AG04449 (cell line): ENCODE measurements around the gene ATP6V0C.

Experiments used
- CTCF ChIA-PET: fragments of 350-600 bp; formaldehyde crosslinking; extraction: SDS; loops from one replicate; lab custom pipeline; 2021; ENCODE audit warnings: antibody characterized with exemption; lab: Yijun Ruan, JAX
- POLR2A ChIA-PET: fragments of 400-600, 350-600 bp; formaldehyde crosslinking; extraction: SDS; loops from one replicate; lab custom pipeline; 2020; ENCODE audit warnings: antibody characterized with exemption, inconsistent platforms; lab: Yijun Ruan, JAX
- DNase-seq: peaks from one replicate; pipeline ENCODE4 v3.0.0-alpha.2; 2010; ENCODE audit warnings: low read depth, low spot score
- H3K4me3 ChIP-seq: 2 replicates; pipeline ENCODE4 v1.5.1; 2011; ENCODE audit warnings: low read depth, mild to moderate bottlenecking, control low read depth, low read length
- TF ChIP-seq, protein P1 (sequence below): IDR thresholded peaks from one replicate; pipeline ENCODE4 v1.5.1; 2011; ENCODE audit warnings: mild to moderate bottlenecking, moderate library complexity, low read length, control low read depth, inconsistent platforms; ENCODE audit not compliant: insufficient read depth; ENCODE audit errors: missing control alignments

ATP6V0C gene

DNA sequence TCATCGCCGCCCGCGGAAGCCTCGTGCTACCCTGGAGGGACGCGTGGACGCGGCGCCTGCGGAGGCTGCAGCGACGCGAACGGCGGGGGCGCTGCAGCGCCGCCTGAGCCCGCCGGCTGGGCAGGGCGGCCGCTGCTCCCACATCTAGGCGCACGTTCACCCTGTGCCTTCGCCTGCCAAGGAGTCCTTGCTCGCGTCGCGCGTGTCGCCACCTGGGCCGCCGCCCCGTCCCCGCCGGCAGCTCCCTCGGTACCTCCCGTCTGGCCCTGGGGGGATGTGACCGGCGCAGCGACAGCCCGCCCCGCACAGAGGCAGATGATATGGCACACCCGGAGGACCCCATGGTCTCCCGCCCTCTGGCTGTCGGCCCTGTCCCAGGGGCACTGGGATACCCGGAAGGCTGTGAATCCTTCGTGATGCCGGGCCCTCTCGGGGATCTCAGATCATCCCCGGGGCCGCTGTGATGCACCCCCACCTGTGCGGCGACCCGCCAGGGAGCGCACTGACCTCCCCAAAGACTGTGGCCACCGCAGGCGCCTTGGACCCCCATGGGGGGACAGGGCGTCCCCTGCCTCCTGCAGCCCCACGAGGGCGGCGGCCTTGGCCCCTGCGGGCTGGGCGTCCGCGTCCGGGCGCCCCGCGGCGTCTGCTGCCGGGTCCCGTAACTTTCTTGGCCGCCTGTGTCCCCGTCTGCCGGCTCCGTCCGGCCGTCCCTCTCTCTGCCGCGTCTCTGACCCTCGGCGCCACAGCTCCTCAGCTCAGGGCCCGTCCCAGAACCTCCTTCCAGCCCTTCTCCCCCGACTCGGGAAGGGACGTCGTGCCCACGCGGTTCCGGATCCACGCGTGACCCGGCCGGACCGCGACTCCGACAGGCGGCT lies 39.5 kb upstream of the ATP6V0C start:
- no peak for DNase-seq
- ChIA-PET CTCF (interaction anchor here (0.8 to 1.8 kb wide), 8 partner anchors 9 to 258 kb away, joined by 3 to 8 read pairs (median 3); partner anchors contain the start of gene TEDC2), POLR2A (interaction anchor here (1.0 to 1.6 kb wide), 4 partner anchors 9 to 134 kb away, joined by 3 to 6 read pairs (median 5); partner anchors contain the start of genes ABCA3 and TEDC2)
- peak overlapping the region; percentile 78 for H3K4me3 ChIP-seq
- TF ChIP-seq, protein P1, sequence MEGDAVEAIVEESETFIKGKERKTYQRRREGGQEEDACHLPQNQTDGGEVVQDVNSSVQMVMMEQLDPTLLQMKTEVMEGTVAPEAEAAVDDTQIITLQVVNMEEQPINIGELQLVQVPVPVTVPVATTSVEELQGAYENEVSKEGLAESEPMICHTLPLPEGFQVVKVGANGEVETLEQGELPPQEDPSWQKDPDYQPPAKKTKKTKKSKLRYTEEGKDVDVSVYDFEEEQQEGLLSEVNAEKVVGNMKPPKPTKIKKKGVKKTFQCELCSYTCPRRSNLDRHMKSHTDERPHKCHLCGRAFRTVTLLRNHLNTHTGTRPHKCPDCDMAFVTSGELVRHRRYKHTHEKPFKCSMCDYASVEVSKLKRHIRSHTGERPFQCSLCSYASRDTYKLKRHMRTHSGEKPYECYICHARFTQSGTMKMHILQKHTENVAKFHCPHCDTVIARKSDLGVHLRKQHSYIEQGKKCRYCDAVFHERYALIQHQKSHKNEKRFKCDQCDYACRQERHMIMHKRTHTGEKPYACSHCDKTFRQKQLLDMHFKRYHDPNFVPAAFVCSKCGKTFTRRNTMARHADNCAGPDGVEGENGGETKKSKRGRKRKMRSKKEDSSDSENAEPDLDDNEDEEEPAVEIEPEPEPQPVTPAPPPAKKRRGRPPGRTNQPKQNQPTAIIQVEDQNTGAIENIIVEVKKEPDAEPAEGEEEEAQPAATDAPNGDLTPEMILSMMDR = peak; percentile 2

DNA sequence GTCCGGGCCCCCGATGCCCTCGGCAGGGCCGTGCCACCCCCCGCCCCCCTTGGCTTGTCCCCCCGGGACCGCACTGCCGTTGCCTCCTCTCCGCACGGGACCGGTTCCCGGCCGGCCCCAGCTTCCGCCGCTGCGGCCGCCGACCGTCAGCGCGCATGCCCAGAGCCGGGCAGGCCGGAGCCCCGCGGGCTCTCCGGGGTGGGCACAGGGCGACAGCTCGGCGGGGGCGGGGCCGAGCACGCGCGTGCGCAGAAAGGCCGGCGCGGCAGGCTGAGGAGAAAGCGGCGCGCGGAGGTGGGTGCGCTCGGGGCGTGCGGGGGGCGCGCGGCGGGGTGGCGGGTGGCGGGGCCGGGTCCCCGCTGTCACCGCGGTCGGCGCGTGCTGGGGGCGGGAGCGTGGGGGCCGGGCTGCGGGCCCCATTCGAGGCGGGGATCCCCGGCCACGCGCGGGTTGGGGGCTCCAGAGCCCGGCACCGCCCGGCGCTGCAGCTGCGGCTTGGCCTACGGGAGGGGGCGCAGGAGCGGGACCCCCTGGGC lies 38.8 kb upstream of the ATP6V0C start, which contains the start of gene TBC1D24:
TBC1D24 (plus strand) TSS at position 251 of the 536 bp plus-strand sequence. CDS start 21,022 bp downstream, outside the sequence.
- peak within 1 kb of the TSS; percentile 78 for H3K4me3 ChIP-seq
- DNase-seq = no peak
- CTCF ChIA-PET = interaction anchor here (0.8 to 1.8 kb wide), 5 partner anchors 10 to 27 kb away, joined by 3 to 8 read pairs (median 3); partner anchors contain the start of gene TEDC2
- POLR2A ChIA-PET = interaction anchor here (1.0 to 1.6 kb wide), 4 partner anchors 8 to 134 kb away, joined by 3 to 6 read pairs (median 5); partner anchors contain the start of genes ABCA3 and TEDC2
- TF ChIP-seq, protein P1 = no peak

DNA sequence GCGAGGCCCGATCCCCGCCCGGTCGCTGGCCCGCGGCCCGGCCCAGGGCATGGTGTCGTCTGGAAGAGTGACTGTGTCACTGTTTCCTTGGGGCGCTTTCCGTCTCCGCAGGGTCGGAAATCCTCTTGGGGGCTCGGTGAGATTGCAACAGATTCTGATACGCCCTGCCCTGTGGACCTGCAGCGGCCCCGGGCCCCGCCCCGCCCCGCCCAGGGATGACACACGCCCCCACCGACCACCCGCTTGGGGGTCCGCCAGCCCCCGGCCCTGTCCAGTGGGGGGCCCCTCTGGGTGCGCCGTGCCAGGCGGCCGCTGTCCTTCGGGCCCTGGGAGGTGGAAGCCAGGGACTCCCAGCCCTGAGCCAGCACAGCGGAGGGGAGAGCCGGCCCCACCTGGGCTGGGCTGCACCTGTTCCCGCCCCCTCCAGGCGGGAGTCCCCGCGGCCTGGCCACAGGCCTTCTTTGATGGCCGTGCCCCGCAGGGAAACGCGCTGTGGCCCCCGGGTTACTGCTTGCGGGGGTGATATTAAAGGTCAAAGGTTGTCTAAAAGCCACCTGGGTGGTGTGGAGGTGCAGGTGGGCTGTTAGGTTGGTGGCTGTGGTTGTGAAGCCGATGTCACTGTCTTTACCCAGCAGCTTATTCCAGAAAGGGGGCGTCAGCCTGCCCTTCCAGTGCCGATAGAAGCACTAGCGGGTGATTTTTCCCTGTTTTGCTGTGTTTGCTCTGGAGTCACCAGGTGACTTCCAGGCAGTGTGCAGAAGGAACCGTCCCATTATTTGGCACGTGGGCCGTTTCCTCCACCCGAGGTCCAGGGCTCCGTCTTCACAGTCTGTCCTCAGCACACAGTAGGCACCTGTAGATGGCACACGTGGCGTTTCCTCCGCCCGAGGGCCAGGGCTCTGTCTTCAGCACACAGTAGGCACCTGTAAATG lies 38.1 kb upstream of the ATP6V0C start:
- peak overlapping the region; percentile 78 for H3K4me3 ChIP-seq
- CTCF ChIA-PET = interaction anchor here (1.1 to 1.8 kb wide), 4 partner anchors 9 to 26 kb away, joined by 3 to 8 read pairs (median 6); no protein-coding TSS in a partner anchor
- DNase-seq = no peak
- TF ChIP-seq, protein P1 = no peak
- POLR2A ChIA-PET = interaction anchor here (1.0 to 1.6 kb wide), 4 partner anchors 8 to 135 kb away, joined by 3 to 6 read pairs (median 5); partner anchors contain the start of genes ABCA3 and TEDC2

DNA sequence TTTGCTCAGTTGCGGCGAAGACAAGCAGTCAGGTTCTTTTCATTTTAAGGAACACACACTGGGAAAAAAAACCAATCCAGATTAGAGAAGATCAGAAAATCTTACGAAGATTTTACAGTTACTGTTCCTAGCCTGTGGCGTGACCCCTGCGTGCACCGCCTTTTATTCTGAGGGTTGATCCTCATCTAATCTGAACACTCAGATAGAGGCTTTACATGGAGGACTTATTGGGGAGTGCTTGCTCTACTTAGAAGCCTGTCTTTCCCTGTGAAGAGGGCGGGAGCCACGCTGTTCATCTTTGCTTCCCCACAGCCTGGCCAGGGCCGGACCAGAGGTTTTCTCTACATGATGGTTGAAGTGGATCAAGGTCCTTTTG lies 37.4 kb upstream of the ATP6V0C start:
- no peak for DNase-seq
- TF ChIP-seq, protein P1 = no peak
- ChIA-PET POLR2A (no interaction called here), CTCF (interaction anchor here (1.6 to 1.8 kb wide), 2 partner anchors 22 to 24 kb away, joined by 4 to 10 read pairs; no protein-coding TSS in a partner anchor)
- H3K4me3 ChIP-seq = peak overlapping the region; percentile 78

DNA sequence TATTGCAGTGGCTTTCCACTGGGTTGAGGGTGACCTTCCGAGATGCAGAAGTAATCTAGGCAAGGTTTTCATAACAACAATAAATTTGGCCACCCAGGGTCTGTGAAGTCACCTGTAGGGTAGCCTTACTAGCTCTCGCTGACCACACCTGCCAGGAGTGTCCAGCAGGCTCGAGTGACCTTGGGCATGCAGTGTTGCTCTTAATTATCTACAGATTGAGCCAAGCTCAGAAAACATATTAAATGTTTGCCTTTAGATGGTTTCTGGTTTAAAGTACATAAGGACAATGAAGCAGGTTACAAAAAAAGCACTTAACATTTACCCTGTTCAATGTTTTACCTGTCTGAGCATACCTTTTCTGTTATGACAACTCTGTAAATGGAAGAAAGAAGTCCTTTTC lies 37.0 kb upstream of the ATP6V0C start:
- no peak overlapping the region for H3K4me3 ChIP-seq
- no peak for DNase-seq
- ChIA-PET POLR2A (no interaction called here), CTCF (interaction anchor here (1.0 to 1.8 kb wide), 3 partner anchors 22 to 136 kb away, joined by 4 to 10 read pairs (median 4); partner anchors contain the start of gene ABCA3)
- TF ChIP-seq, protein P1 = no peak
